ENCODE measurements around the gene KNDC1.
"Not testable (repeated sequence)": the region's sequence is repeated elsewhere in the genome, so short reads cannot be mapped to it uniquely, and the experiment has no call there.

The KNDC1 gene

GRCh38 chr10:133162910-133163856 lies 3.2 kb downstream of the KNDC1 start:
- no peak for DNase-seq

DNA sequence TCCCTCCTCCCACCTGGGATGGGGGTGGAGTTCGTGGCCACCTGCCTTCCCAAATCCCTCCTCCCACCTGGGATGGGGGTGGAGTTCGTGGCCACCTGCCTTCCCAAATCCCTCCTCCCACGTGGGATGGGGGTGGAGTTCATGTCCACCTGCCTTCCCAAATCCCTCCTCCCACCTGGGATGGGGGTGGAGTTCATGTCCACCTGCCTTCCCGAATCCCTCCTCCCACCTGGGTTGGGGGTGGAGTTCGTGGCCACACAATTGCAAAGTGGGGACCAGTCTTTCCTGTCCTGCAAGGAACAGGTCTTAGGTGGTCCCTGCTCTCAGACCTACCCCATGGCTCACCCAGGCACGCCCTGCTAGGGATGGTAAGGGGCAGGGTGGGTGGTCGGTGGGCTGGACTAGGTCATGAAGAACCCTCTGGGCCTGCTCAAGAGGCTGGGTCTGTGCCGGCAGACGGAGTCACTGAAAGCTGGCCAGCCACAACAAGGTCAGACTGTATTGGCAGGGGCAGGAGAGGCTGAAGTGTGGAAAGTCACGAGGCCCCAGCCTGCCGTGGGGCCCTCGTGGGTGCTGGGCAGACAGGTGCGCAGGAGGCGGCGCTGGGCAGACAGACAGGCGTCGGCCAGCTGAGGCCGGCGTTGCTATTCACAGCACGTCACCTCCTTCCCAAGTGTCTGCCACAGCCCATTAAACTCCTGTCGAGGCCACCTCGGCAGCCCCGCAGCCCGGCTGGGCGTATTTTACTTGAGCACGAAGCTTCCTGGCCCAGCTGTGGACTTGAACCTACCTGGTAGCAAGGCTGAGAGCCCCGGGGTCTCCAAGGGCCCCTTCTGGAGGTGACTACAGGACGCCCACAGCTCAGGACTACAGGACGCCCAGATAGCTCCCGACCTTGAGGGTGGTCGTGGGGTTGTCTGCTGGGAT lies 4.1 kb downstream of the KNDC1 start:
- no peak for DNase-seq

- DNase-seq: no peak
Observed at GRCh38 chr10:133164816-133165555, 5.0 kb downstream of the KNDC1 start.

- DNase-seq: no peak
Observed at GRCh38 chr10:133165556-133166503, 5.8 kb downstream of the KNDC1 start.

- no peak for DNase-seq
Observed at GRCh38 chr10:133166504-133166827, 6.4 kb downstream of the KNDC1 start.

DNA sequence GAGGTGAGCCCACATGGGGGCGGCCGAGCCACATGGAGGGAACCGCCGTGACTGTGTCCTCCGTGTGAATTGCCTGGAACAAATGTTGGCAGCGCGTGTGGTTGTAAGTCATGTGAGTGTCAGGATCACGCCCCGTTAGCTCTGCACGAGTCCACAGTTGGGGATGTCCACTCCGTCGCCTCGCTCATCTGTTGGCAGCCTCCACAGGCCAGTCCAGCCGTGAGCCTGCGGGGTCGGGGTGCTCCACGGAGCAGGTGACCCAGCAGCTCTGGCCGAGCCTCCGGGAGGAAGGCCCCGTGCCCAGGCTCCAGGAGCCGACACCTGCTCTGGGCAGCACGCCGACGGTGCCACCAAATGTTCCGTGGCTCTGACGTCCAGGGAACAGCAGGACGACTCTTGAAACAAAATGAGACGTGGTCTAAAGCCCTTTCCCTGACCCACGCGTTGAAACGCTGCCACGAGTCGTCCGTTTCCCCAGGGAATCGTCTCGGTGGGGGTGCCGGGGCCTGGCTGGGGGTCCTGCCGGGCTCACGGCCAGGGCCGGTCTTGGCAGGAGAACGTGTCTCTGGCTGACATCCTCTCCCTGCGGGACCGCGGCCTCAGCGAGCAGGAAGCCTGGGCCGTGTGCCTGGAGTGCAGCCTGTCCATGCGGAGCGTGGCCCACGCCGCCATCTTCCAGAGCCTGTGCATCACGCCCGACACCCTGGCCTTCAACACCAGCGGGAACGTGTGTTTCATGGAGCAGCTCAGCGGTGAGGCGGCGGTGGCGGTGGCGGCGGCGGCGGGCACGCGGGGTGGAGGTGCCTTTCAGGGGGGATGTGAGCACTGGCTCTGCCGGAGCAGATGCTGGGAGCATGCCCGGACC lies 7.0 kb downstream of the KNDC1 start:
- no peak for DNase-seq

GRCh38 chr10:133167693-133168616 lies 7.9 kb downstream of the KNDC1 start:
- no peak for DNase-seq

DNA sequence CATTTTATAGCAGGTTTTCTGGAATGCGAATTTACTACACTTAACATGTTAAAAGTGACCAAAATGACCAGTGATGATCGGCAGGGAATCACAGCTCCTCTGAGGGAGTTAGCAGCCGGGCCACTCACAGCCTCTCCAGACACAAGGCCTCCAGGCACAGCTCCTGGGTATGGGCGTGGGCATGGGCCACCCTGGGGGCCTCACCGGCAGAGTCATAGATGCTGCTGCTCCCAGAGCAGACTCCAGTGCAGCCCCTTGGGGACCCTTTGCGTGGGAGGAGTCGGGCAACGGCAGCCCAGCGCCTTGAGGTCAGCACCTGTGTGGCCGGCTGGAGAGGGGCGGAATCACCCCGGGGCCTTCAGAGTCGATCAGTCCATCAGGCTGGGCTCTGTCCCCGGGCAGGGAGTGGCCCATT lies 8.6 kb downstream of the KNDC1 start:
- no peak for DNase-seq

DNA sequence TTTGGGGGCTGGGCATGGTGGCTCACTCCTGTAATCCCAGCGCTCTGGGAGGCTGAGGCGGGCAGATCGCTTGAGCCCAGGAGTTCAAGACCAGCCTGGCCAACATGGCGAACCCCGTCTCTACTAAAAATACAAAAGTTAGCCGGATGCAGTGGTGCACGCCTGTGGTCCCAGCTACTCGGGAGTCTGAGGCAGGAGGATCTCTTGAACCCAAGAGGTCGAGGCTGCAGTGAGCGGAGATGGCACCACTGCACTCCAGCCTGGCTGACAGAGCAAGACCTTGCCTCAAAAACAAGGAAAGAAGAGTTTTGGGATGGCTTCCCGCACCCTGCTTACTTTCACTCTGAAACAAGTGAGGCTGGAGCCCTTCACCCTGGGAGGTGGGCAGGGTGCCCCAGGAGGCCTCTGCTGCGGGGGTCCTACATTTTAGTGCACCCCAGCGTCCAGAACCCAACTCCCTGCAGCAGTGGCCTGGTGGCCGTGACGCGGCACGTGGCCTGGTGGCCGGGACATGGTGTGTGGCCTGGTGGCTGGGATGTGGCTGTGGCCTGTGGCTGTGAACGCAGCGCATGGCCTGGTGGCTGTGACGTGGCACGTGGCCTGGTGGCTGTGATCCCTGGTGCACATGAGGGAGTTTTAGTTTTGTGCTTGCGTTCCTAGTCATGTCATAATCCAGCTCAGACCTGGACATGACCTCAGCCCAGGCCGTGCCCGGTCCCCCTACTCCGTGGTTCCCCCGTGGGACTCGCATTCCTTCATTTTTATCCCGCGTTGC lies 9.3 kb downstream of the KNDC1 start:
- no peak for DNase-seq

- DNase-seq: no peak
Observed at GRCh38 chr10:133170092-133170491, 10.1 kb downstream of the KNDC1 start.

- no peak for DNase-seq
Observed at GRCh38 chr10:133173860-133174640, 14.0 kb downstream of the KNDC1 start.

GRCh38 chr10:133174689-133175263 lies 14.8 kb downstream of the KNDC1 start:
- DNase-seq: no peak

DNA sequence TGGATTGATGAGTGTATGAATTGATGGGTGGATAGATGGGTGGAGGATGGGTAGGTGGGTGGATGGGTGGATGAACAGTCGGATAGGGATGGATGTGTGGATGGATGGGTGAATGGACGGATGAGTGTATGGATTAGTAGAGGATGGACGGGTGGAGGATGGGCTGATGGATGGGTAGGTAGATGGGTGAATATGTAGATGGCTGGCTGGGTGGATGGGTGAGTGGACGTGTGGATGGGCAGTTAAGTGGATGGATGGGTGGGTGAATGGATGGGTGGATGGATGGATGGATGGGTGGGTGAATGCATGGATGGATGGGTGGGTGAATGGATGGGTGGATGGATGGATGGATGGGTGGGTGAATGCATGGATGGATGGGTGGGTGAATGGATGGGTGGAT lies 15.6 kb downstream of the KNDC1 start:
- not testable (repeated sequence) for DNase-seq

GRCh38 chr10:133176546-133176945 lies 16.5 kb downstream of the KNDC1 start:
- no peak for DNase-seq

DNA sequence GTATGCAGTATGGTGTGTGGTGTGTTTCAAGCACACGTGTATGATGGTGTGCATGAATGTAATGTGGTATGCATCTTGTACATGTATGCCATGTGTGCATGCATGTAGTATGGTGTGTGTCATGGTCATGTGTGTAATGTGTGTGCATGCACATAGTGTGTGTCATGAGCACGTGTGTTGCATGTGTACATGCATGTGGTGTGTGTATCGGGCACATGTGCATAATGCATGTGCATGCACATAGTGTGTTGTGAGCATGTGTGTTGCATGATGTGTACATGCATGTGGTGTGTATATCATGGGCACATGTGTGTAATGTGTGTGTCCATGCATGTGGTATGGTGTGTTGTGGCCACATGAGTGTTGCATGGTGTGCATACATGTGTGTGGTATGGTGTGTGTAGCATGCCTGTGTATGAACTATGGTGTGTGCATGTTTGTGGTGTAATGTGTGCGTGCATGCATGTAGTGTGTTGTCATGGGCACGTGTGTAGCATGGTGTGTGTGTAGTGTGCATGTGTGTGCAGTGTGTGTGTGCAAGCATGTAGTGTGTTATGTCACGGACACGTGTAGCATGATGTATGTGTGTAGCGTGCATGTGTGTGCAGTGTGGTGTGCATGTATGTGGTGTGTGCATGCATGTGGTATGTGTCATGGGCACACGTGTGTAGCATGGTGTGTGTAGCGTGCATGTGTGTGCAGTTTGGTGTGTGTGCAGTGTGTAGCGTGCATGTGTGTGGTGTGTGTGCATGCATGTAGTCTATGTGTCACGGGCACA lies 17.6 kb downstream of the KNDC1 start:
- no peak for DNase-seq

DNA sequence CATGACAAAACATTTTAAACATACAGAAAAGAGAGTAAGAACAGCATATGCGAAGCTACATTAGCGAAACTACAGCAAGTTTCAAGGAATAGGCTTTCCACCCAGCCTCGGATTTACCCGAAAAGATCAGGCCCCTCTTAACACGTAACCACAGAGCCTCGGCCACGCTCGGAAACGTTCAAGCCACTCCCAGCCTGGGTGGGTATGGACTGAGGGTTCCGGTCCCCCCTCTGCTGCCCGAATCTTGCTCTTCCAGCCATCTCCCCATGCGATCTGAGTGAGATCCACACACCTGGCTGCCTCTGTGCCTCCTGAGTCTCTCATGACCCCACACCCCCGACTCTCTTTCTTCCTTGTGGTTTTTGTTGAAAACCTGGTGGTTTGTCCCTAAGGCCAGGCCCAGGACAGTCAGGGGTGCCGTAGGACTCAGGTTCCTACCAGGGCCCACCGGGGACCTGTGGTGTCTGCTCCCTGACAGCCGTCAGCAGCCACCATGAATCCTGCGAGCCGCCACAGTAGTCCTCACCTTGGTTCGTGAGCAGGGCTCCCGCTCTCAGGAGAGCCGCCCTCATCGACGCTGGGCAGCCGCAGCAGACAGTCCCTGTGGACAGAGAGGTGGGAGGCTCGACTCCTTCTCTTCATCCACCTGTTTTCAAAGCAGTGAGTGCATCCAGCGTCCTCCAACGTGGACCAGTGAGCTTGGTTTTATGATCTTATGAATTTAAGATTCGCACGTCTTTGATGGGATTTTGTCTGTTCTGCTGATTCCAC lies 18.5 kb downstream of the KNDC1 start:
- no peak for DNase-seq

Data from CD4-positive, alpha-beta T cell treated with Interleukin-17A for 4 hours (primary cell).